DOHH2 (cell line): ENCODE measurements around the gene SLC18B1.

Experiments
- H3F3A ChIP-seq: fragments of 200-600 bp; sonication (generic), shearing (Covaris generic); 2 replicates; pipeline ENCODE4 v1.6.0; 2016; ENCODE audit warnings: antibody characterized with exemption, mild to moderate bottlenecking; ENCODE audit not compliant: control insufficient read depth, insufficient read depth
- H3K27ac ChIP-seq: fragments of 200-600 bp; sonication (generic); 2 replicates; pipeline ENCODE4 v1.5.1; 2014; ENCODE audit warnings: low read depth, mild to moderate bottlenecking, low read length, moderate library complexity
- H3K27me3 ChIP-seq: fragments of 200-600 bp; sonication (generic); 2 replicates; pipeline ENCODE4 v1.6.1; 2014; ENCODE audit warnings: mild to moderate bottlenecking, low read length, mixed read lengths; ENCODE audit not compliant: control insufficient read depth
- H3K36me3 ChIP-seq: fragments of 200-600 bp; sonication (generic); 2 replicates; pipeline ENCODE4 v1.6.1; 2014; ENCODE audit warnings: mild to moderate bottlenecking, low read length, moderate library complexity, mixed read lengths; ENCODE audit not compliant: control insufficient read depth
- H3K4me1 ChIP-seq: fragments of 200-600 bp; sonication (generic); 2 replicates; pipeline ENCODE4 v1.6.1; 2014; ENCODE audit warnings: mild to moderate bottlenecking, low read length, mixed read lengths; ENCODE audit not compliant: control insufficient read depth
- H3K4me2 ChIP-seq: fragments of 200-600 bp; sonication (generic); 2 replicates; pipeline ENCODE4 v1.6.0; 2014; ENCODE audit warnings: mild to moderate bottlenecking, low read length, moderate library complexity
- H3K4me3 ChIP-seq: fragments of 200-600 bp; sonication (generic); 2 replicates; pipeline ENCODE4 v1.5.1; 2014; ENCODE audit warnings: mild to moderate bottlenecking, low read length, mixed read lengths
- H3K79me2 ChIP-seq: fragments of 200-600 bp; sonication (generic); 2 replicates; pipeline ENCODE4 v1.6.1; 2014; ENCODE audit warnings: mild to moderate bottlenecking, low read length, mixed read lengths; ENCODE audit not compliant: control insufficient read depth
- H3K9me2 ChIP-seq: fragments of 200-600 bp; sonication (generic); replicated peaks from 2 replicates; pipeline ENCODE4 v1.6.1; 2014; ENCODE audit warnings: mild to moderate bottlenecking, low read length, mixed read lengths; ENCODE audit not compliant: control insufficient read depth
- H3K9me3 ChIP-seq: fragments of 200-600 bp; sonication (generic); 2 replicates; pipeline ENCODE4 v1.6.1; 2014; ENCODE audit warnings: antibody characterized with exemption, low read length, mixed read lengths; ENCODE audit not compliant: control insufficient read depth, insufficient read depth
- H4K20me1 ChIP-seq: fragments of 200-600 bp; sonication (generic); 2 replicates; pipeline ENCODE4 v1.6.0; 2014; ENCODE audit warnings: low read depth, mild to moderate bottlenecking, antibody characterized with exemption, low read length, moderate library complexity; ENCODE audit not compliant: control insufficient read depth, insufficient read depth
- CTCF ChIP-seq: fragments of 200-600 bp; sonication (generic); IDR thresholded peaks from one replicate; pipeline ENCODE4 v1.5.1; 2014; ENCODE audit warnings: antibody characterized with exemption, mild to moderate bottlenecking, low read depth, low read length; ENCODE audit not compliant: poor library complexity, severe bottlenecking
- EZH2phosphoT487 ChIP-seq: fragments of 200-600 bp; sonication (generic); IDR thresholded peaks from 2 replicates; pipeline ENCODE4 v1.6.1; 2017; ENCODE audit warnings: borderline replicate concordance, mild to moderate bottlenecking, antibody characterized with exemption, low read length, moderate library complexity, mixed read lengths

SLC18B1 gene

GRCh38 chr6:132797951-132798868, at the start of gene SLC18B1:
Gene SLC18B1 (minus strand): TSS chr6:132798637. CDS start chr6:132798456, 181 bp downstream.
- no peaks in the 10 kb centered on the region for H3K36me3 ChIP-seq
- H4K20me1 ChIP-seq, result no peaks in the 10 kb centered on the region
- H3K9me2 ChIP-seq, result no peaks in the 10 kb centered on the region
- TF ChIP-seq CTCF, result no peak
- no peak for TF ChIP-seq EZH2phosphoT487
- peaks cover 13% of the 10 kb centered on the region for H3K4me1 ChIP-seq
- H3K27me3 ChIP-seq, result no peaks in the 10 kb centered on the region
- no peaks in the 10 kb centered on the region for H3K79me2 ChIP-seq
- peak within 1 kb of the TSS; percentile 54 for H3K27ac ChIP-seq
- no peaks in the 10 kb centered on the region for H3K9me3 ChIP-seq
- H3K4me2 ChIP-seq, result no peak within 1 kb of the TSS
- H3K4me3 ChIP-seq, result no peak within 1 kb of the TSS
- H3F3A ChIP-seq, result peaks cover 18% of the 10 kb centered on the region

DNA sequence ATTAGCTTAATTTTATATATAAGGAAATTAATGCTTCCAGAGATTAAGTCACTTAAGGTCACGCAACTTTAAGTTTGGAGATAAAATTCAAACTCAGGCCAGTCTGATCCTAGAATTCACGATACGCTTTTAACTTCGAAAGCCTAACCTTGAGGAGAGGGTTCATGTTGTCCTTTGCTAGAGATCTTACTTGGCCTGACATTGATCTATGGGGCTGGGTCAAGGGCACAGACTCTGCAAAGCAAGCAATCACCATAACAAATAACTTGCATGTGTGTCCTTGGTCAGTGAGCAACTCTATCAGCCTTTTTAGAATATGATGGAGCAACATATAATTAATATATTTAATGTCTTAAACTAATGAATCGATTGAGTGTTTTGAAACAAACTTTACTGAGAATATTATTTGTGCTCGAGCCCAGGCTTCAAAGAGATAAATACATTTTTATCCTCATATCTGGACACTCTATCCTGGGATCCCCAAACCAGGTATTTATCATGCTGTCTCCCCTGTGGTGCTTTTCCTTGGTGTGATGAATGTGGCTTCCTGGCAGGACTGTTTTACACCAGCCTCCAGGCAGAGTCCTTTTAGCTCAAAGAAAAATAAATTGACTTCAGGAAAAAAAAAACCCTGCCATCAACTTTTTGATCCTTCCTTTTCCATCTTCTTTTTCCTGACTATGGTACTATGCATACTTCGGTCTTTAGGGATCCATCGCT, 45.0 kb upstream of the SLC18B1 start:
- Histone ChIP-seq H3K4me3 (no peak overlapping the region), H3K4me2 (no peak overlapping the region), H3K79me2 (no peaks in the 10 kb centered on the region), H3K36me3 (no peaks in the 10 kb centered on the region), H3K9me3 (no peaks in the 10 kb centered on the region), H3F3A (no peaks in the 10 kb centered on the region), H3K27me3 (no peaks in the 10 kb centered on the region), H3K9me2 (no peaks in the 10 kb centered on the region), H3K27ac (no peak overlapping the region), H4K20me1 (no peaks in the 10 kb centered on the region), H3K4me1 (no peaks in the 10 kb centered on the region)
- TF ChIP-seq CTCF (no peak), EZH2phosphoT487 (no peak)

DNA sequence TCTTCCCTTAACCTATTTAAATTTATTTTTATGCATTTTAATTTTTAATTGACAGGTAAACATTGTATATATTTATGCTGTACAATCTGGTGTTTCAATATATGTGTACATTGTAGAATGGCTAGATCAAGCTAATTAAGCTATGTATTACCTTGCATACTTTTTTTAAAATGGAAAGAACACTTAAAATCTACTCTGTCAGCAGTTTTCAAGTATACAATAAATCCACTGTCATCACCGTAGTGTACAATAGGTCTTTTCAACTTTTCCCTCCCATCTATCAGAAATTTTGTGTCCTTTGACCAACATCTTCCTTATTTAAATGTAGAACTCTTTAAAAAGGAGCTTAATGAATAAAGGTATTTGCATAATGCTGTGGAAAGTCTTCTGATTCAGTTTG, 43.5 kb upstream of the SLC18B1 start:
- no peaks in the 10 kb centered on the region for H3K36me3 ChIP-seq
- H3K9me3 ChIP-seq, result no peaks in the 10 kb centered on the region
- no peak overlapping the region for H3K27ac ChIP-seq
- no peaks in the 10 kb centered on the region for H3F3A ChIP-seq
- H3K79me2 ChIP-seq, result no peaks in the 10 kb centered on the region
- H3K4me3 ChIP-seq, result no peak overlapping the region
- H3K9me2 ChIP-seq, result no peaks in the 10 kb centered on the region
- H3K4me2 ChIP-seq, result no peak overlapping the region
- H3K27me3 ChIP-seq, result no peaks in the 10 kb centered on the region
- no peaks in the 10 kb centered on the region for H3K4me1 ChIP-seq
- H4K20me1 ChIP-seq, result no peaks in the 10 kb centered on the region
- TF ChIP-seq EZH2phosphoT487, result no peak
- no peak for TF ChIP-seq CTCF
